GM23248 (cell line): ENCODE data around the gene SND1. TPM values are rescaled to one million over a fixed set of nuclear protein-coding genes. Genes with fewer than 3 reads are reported as not detected.

ENCODE experiments used
- DNase-seq: peaks from one replicate; pipeline ENCODE4 v3.0.0-alpha.2; 2015
- H2AFZ ChIP-seq: fragments of 200-600 bp; sonication (generic); 2 replicates; pipeline ENCODE4 v1.6.1; 2016; ENCODE audit warnings: antibody characterized with exemption
- H3F3A ChIP-seq: fragments of 200-600 bp; sonication (generic); 2 replicates; pipeline ENCODE4 v1.6.1; 2016; ENCODE audit warnings: mild to moderate bottlenecking, antibody characterized with exemption, mixed run types; ENCODE audit not compliant: insufficient read depth
- H3K27ac ChIP-seq: fragments of 200-600 bp; sonication (generic); 2 replicates; pipeline ENCODE4 v1.5.1; 2016; ENCODE audit warnings: mild to moderate bottlenecking
- H3K27me3 ChIP-seq: fragments of 200-600 bp; sonication (generic); replicated peaks from 2 replicates; pipeline ENCODE4 v1.6.1; 2016; ENCODE audit warnings: mild to moderate bottlenecking; ENCODE audit not compliant: insufficient read depth
- H3K36me3 ChIP-seq: fragments of 200-600 bp; sonication (generic); 2 replicates; pipeline ENCODE4 v1.6.1; 2016; ENCODE audit warnings: low read depth, mild to moderate bottlenecking
- H3K4me1 ChIP-seq: fragments of 200-600 bp; sonication (generic); 2 replicates; pipeline ENCODE4 v1.6.1; 2016; ENCODE audit warnings: mild to moderate bottlenecking; ENCODE audit not compliant: insufficient read depth
- H3K4me2 ChIP-seq: fragments of 200-600 bp; sonication (generic); one replicate; pipeline ENCODE4 v1.6.1; 2016; ENCODE audit warnings: mild to moderate bottlenecking; ENCODE audit not compliant: unreplicated experiment
- H3K4me3 ChIP-seq: fragments of 200-600 bp; sonication (generic); 2 replicates; pipeline ENCODE4 v1.5.1; 2016; ENCODE audit warnings: mild to moderate bottlenecking
- H3K79me2 ChIP-seq: fragments of 200-600 bp; sonication (generic); 2 replicates; pipeline ENCODE4 v1.6.1; 2016; ENCODE audit warnings: mild to moderate bottlenecking; ENCODE audit not compliant: insufficient read depth
- H3K9ac ChIP-seq: fragments of 200-600 bp; sonication (generic); 2 replicates; pipeline ENCODE4 v1.6.1; 2016; ENCODE audit warnings: mild to moderate bottlenecking
- H3K9me2 ChIP-seq: fragments of 200-600 bp; sonication (generic); 2 replicates; pipeline ENCODE4 v1.6.1; 2016; ENCODE audit warnings: mixed run types, mild to moderate bottlenecking, moderate library complexity; ENCODE audit not compliant: insufficient read depth
- H3K9me3 ChIP-seq: fragments of 200-600 bp; sonication (generic); one replicate; pipeline ENCODE4 v1.6.1; 2017; ENCODE audit warnings: low read depth
- H4K20me1 ChIP-seq: fragments of 200-600 bp; sonication (generic); 2 replicates; pipeline ENCODE4 v1.6.0; 2016; ENCODE audit not compliant: insufficient read depth
- EZH2 ChIP-seq: fragments of 200-600 bp; sonication (generic); IDR thresholded peaks from 2 replicates; pipeline ENCODE4 v1.6.1; 2018; ENCODE audit warnings: antibody characterized with exemption, mild to moderate bottlenecking; ENCODE audit not compliant: insufficient read depth, poor library complexity, severe bottlenecking
- EZH2phosphoT487 ChIP-seq: fragments of 200-600 bp; sonication (generic); IDR thresholded peaks from 2 replicates; pipeline ENCODE4 v1.6.1; 2018; ENCODE audit warnings: antibody characterized with exemption, moderate library complexity, mild to moderate bottlenecking, low read depth; ENCODE audit not compliant: insufficient read depth
- WGBS, 2 experiments: methylation state at CpG; one replicate each; pipeline ENCODE4 v1.1.6; 2015 to 2017; ENCODE audit warnings: low lambda C conversion rate in 2 of 2, low coverage in 1 of 2; ENCODE audit errors: missing lambda C conversion rate in 2 of 2; 5-methylcytosine and 5-hydroxymethylcytosine counted together
- in situ Hi-C: fragments of 300-500 bp; cut with MboI; formaldehyde crosslinking; loops from 2 replicates; pipeline ENCODE4 v1.15.0; 2020
- polyA plus RNA-seq: library from polyadenylated mRNA; unstranded; fragments of >200 nt; fragmentation: Nextera tagmentation; extraction: Ambion mirVana; gene quantifications from 2 replicates; pipeline ENCODE4 v1.2.1, GENCODE V29; 2016
- total RNA-seq: library from RNA; depleted of rRNA; stranded (reverse); fragments of >200 nt; shearing (Covaris generic); gene quantifications from 2 replicates; pipeline ENCODE4 v1.2.3, GENCODE V29; 2014

The SND1 gene
- total and polyA plus RNA-seq, 2 experiments from 2014 or later: 128 to 184 TPM

- Histone ChIP-seq H3K9me2 (no peaks in the 10 kb centered on the region), H3K4me2 (no peak overlapping the region), H3K9ac (no peak overlapping the region), H3K27me3 (no peaks in the 10 kb centered on the region), H3K27ac (no peak overlapping the region), H2AFZ (no peak overlapping the region), H4K20me1 (0 out of 2 replicates have a peak, but pooled peaks cover 4% of the 10 kb centered on the region), H3K9me3 (no peaks in the 10 kb centered on the region), H3K79me2 (peaks cover 10% of the 10 kb centered on the region), H3F3A (no peaks in the 10 kb centered on the region), H3K4me1 (no peaks in the 10 kb centered on the region), H3K4me3 (no peak overlapping the region), H3K36me3 (no peaks in the 10 kb centered on the region)
- DNase-seq: no peak
- WGBS, 2 experiments: 63 to 66% methylated on average over 5 of the region's 5 CpGs
- in situ Hi-C loops: no loop called here
- TF ChIP-seq EZH2 (no peak), EZH2phosphoT487 (no peak)
Observed at GRCh38 chr7:128055637-128056036, 403.6 kb downstream of the SND1 start.

- Histone ChIP-seq H3F3A (no peaks in the 10 kb centered on the region), H4K20me1 (no peaks in the 10 kb centered on the region), H3K4me1 (no peaks in the 10 kb centered on the region), H3K79me2 (peaks cover 9% of the 10 kb centered on the region; the same call in 1 of the 2 replicates), H2AFZ (no peak overlapping the region), H3K9me3 (no peaks in the 10 kb centered on the region), H3K9me2 (no peaks in the 10 kb centered on the region), H3K27me3 (no peaks in the 10 kb centered on the region), H3K4me3 (no peak overlapping the region), H3K27ac (no peak overlapping the region), H3K9ac (no peak overlapping the region), H3K36me3 (no peaks in the 10 kb centered on the region), H3K4me2 (no peak overlapping the region)
- WGBS, 2 experiments: 84 to 93% methylated on average over 8 of the region's 8 CpGs
- no peak for TF ChIP-seq EZH2phosphoT487
- no peak for TF ChIP-seq EZH2
- DNase-seq: peak; percentile 60
- in situ Hi-C loops: no loop called here
Observed at GRCh38 chr7:128056901-128057300, 404.9 kb downstream of the SND1 start.

GRCh38 chr7:128057909-128058308 lies 405.9 kb downstream of the SND1 start:
- no peak overlapping the region for H2AFZ ChIP-seq
- H3K27ac ChIP-seq: no peak overlapping the region
- no peak overlapping the region for H3K4me3 ChIP-seq
- in situ Hi-C loops: no loop called here
- WGBS, 2 experiments: 67 to 77% methylated on average over 1 of the region's 1 CpG
- no peaks in the 10 kb centered on the region for H3K36me3 ChIP-seq
- H3F3A ChIP-seq: no peaks in the 10 kb centered on the region
- H3K9me3 ChIP-seq: no peaks in the 10 kb centered on the region
- no peaks in the 10 kb centered on the region for H3K9me2 ChIP-seq
- no peaks in the 10 kb centered on the region for H3K4me1 ChIP-seq
- H4K20me1 ChIP-seq: no peaks in the 10 kb centered on the region
- DNase-seq: no peak
- H3K9ac ChIP-seq: no peak overlapping the region
- no peak overlapping the region for H3K4me2 ChIP-seq
- TF ChIP-seq EZH2 (no peak), EZH2phosphoT487 (no peak)
- peaks cover 4% of the 10 kb centered on the region; the same call in 1 of the 2 replicates for H3K79me2 ChIP-seq
- H3K27me3 ChIP-seq: no peaks in the 10 kb centered on the region

- in situ Hi-C loops: no loop called here
- TF ChIP-seq EZH2phosphoT487 (no peak), EZH2 (no peak)
- H3K9me2 ChIP-seq: no peaks in the 10 kb centered on the region
- H3K36me3 ChIP-seq: no peaks in the 10 kb centered on the region
- H4K20me1 ChIP-seq: no peaks in the 10 kb centered on the region
- H3F3A ChIP-seq: no peaks in the 10 kb centered on the region
- H3K4me3 ChIP-seq: no peak overlapping the region
- H3K4me1 ChIP-seq: no peaks in the 10 kb centered on the region
- no peaks in the 10 kb centered on the region for H3K9me3 ChIP-seq
- no peak overlapping the region for H2AFZ ChIP-seq
- WGBS, 2 experiments: 83 to 85% methylated on average over 7 of the region's 7 CpGs
- no peak overlapping the region for H3K9ac ChIP-seq
- H3K27me3 ChIP-seq: no peaks in the 10 kb centered on the region
- no peak overlapping the region for H3K4me2 ChIP-seq
- no peak for DNase-seq
- H3K27ac ChIP-seq: no peak overlapping the region
- H3K79me2 ChIP-seq: no peaks in the 10 kb centered on the region
Observed at GRCh38 chr7:128059143-128059988, 407.4 kb downstream of the SND1 start.
